KG1 (cell line): ENCODE measurements around the gene LRR1.
"Not testable (repeated sequence)": the region's sequence is repeated elsewhere in the genome, so short reads cannot be mapped to it uniquely, and the experiment has no call there.

Experiments
- DNase-seq: peaks from one replicate; lab custom pipeline; 2025; lab: John Stamatoyannopoulos, UW

Gene LRR1

GRCh38 chr14:49623941-49624839 lies 25.4 kb downstream of the LRR1 start:
- DNase-seq, result no peak

DNA sequence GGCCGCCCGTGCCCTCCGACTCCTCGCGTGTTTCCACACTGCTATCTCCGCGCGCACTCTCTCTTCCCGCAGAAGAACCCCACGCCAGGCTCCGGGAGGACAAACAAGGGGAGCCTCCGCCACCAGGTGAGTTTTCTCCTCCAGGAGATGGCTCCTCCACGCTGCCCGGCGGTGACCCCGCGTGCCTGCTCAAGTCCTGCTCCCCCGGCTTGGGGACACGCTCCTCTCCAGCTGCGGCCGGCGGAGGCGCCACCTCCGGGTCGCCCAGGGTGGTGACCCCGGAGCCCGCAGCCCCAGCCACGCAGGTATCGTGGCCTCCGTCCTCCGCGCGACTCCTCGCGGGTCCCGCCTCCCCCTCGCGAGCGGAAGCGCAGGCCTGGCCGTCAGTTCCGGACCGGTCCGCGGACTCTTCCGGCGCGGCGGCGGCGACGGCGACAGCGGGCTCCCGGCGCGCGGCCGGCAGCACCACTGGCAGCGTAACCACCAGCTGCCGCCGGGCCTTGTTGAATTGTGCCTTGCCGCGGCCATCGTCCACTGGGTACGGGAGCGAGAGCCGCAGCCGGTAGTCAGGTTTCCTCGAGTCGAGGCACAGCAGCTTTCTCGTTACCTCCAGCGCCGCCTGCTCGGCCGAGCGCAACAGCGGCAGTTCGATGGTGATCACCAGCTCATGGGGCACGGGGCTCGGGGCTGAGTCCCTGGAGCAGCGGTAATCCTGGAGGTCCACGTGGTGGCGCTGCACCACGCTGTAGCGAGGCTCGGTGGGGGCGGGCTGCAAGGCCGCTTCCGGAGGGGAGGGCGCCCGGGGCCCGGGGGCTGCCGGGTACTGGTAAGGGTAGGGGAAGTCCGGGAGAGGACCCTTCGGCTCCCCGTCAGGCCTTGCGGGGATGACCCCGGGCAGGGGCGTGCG lies 35.2 kb downstream of the LRR1 start:
- DNase-seq, result peak; percentile 88

GRCh38 chr14:49634547-49635334 lies 36.0 kb downstream of the LRR1 start, which contains the start of gene DNAAF2:
Gene DNAAF2 (minus strand): TSS chr14:49635244. CDS start chr14:49635149, 95 bp downstream.
- DNase-seq, result peak; percentile 35

DNA sequence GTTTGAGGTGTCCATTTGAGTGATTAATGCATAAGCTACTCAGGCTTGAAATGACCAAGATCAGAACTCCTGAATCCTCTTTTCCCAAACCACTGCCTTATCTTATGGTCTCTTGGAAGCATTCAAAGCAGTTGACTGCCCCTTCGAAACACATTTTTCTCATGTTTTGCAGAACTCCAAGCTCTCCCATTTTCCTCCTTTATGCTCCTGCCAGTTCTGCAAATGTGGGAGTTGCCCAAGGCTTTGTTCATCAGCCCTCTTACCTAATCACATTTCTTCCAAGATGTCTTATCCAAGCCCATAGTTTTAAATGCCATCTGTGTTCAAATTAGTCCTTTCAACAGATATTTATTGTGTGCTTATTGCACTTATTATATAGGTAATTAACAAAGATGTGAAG lies 38.1 kb downstream of the LRR1 start:
- no peak for DNase-seq

DNA sequence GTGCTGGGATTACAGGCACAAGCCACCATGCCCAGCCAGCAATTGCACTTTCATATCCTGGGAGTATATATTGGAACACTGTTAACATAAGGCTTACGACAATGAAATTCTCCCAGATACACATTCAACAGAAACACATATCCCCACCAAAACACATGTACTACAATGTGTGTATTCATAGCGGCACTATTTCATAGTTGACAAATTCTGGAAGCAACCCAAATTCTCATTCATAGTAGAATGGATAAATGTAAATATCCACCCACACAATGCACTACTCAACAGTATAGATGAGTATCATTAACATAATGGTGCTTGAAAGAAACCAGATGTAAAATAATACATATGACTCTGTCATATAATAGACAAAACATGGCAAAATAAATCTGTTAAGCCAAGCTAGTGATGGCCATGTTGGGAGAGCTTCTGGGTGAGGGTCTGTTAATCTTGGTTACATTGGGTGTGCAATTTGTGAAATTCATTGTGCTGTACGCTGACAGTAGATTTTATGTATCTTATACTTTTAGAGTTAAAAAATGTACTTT lies 38.9 kb downstream of the LRR1 start:
- DNase-seq, result no peak

DNA sequence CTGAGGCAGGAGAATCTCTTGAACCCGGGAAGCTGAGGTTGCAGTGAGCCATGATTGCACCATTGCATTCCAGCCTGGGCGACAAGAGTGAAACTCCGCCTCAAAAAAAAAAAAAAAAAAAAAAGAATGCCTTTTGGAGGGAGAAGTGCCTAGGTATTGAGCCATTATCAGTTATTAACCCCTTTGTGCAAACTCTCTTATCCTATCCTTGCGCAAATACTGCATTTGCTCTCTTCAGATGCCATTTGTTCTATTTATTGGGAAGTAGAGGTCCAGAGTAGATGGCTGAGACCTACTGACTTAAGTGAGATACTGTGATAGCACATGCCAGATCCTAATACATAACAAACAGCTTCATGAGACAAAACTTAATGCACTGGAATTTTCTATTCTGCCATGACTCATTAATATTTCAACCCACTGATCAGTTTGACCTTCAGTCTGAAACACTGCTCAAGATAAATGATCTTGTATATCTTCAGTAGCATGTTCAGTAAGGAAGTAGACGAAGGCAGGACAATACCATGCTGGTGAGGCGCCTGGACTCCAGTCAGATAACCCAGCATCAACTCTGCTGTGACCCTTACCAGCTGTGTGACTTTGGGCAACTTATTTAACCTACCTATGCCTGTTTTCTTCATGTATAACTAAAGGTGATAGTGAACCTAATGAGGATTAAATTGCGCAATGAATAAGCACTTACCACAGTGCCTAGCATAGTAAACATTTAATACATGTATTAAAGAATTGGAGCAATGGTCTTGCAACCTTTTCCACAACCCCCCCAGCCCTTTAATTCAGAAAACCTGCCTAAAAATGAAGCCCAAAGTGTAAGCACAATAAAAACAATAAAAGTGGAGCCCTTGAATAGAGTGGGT lies 42.0 kb downstream of the LRR1 start:
- DNase-seq, result no peak

GRCh38 chr14:49641697-49642129 lies 43.0 kb downstream of the LRR1 start:
- no peak for DNase-seq

DNA sequence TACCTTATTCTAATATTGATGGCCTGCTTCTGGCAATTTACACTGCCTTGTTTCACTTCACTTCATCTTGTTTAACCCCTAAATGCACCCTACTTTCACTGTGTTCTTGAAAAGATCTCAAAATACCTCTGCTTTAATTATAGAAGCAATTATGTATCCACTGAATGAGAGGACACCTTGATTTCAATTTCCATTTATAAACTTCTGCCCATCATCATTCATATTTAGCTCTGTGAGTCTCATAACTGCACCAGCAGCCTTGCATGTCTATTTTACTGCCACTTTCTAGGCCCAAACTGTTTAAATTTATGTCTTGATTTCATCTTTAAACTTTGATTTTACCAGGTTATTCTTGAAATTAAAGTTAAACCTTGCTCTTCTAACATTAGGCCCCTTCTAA lies 43.4 kb downstream of the LRR1 start:
- DNase-seq, result no peak

GRCh38 chr14:49653508-49653907 lies 54.8 kb downstream of the LRR1 start:
- no peak for DNase-seq

DNA sequence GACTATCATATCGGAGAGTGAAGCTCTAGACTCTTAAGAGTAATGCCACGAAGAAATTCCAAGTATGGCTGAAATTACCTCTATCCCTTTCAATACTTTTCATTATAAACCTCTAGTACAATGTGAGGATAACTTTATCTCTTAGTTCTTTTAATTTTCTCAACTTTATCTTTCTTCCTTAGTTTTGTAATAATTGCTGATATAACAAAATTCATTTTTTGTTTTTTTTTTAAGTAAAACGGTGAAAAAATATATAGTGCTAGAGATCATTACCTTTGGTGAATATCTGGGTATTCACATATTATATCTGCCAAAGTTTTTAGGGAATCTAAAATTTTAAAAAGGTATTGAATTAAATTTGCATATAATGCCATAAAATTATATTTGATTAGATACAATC lies 55.8 kb downstream of the LRR1 start:
- no peak for DNase-seq

GRCh38 chr14:49657500-49657899 lies 58.8 kb downstream of the LRR1 start:
- DNase-seq, result not testable (repeated sequence)

- no peak for DNase-seq
These were observed 61.1 kb downstream of the LRR1 start for GRCh38 chr14:49659526-49660455.
